Testis (tissue), 3 donors: Measurements from ENCODE around the gene PPP1R9A. TPM values are rescaled to one million over a fixed set of nuclear protein-coding genes. Genes with fewer than 3 reads are reported as not detected.

ENCODE experiments used
- DNase-seq: peaks from one replicate; pipeline ENCODE4 v3.0.0-alpha.2; 2019
- H3K27ac ChIP-seq, 2 donors: fragments of 200-600 bp; sonication (generic); one replicate each; pipeline ENCODE4 v1.5.1; 2019
- H3K27me3 ChIP-seq: fragments of 200-600 bp; sonication (generic); one replicate; pipeline ENCODE4 v1.5.1; 2019
- H3K36me3 ChIP-seq: fragments of 200-600 bp; sonication (generic); one replicate; pipeline ENCODE4 v1.5.1; 2017; ENCODE audit warnings: low read depth; ENCODE audit errors: missing control alignments
- H3K4me1 ChIP-seq: fragments of 200-600 bp; sonication (generic); one replicate; pipeline ENCODE4 v1.5.1; 2019
- H3K4me3 ChIP-seq, 2 donors: fragments of 200-600 bp; sonication (generic); one replicate each; pipeline ENCODE4 v1.5.1; 2017 to 2019
- H3K9me3 ChIP-seq: fragments of 200-600 bp; sonication (generic); one replicate; pipeline ENCODE4 v1.5.1; 2017
- POLR2A ChIP-seq: fragments of 450-650 bp; IDR thresholded peaks from one replicate; pipeline ENCODE4 v1.6.1; 2017; ENCODE audit warnings: antibody characterized with exemption, mild to moderate bottlenecking, moderate library complexity
- WGBS, 2 donors: methylation state at CpG; one replicate each; pipeline ENCODE4 v1.1.5; 2018; 5-methylcytosine and 5-hydroxymethylcytosine counted together
- intact Hi-C: fragments of 100-400 bp; cut with DNase I; formaldehyde crosslinking; loops from one replicate; pipeline ENCODE4 v1.15.1; 2023; ENCODE audit warnings: low total_unique reads
- polyA plus RNA-seq: library from polyadenylated mRNA; stranded (reverse); fragments of 350-450 nt; fragmentation: Illumina TruSeq; extraction: RNeasy Lipid Tissue Mini Kit (QIAGEN cat#74804); gene quantifications from one replicate; pipeline ENCODE4 v1.2.3, GENCODE V29; 2014; ENCODE audit warnings: low read depth, low replicate concordance; ENCODE audit not compliant: insufficient read depth
- total RNA-seq, 2 donors: library from RNA; depleted of rRNA; stranded (reverse); fragments of >200 nt; gene quantifications; one replicate each; pipeline ENCODE4 v1.2.3, GENCODE V29; 2016
- TF ChIP-seq, protein P1 (sequence below), 3 experiments: fragments of 450-650 bp in 2 of 3; fragments of 200-600 bp in 1 of 3; sonication (generic) in 1 of 3; IDR thresholded peaks; one replicate each; pipeline ENCODE4 v1.5.1; 2016 to 2019; ENCODE audit warnings: antibody characterized with exemption in 3 of 3, mild to moderate bottlenecking in 2 of 3, moderate library complexity in 1 of 3

PPP1R9A gene
- total and polyA plus RNA-seq, 3 donors from 2014 or later = 16.7 to 47.8 (median 47.0) TPM

DNA sequence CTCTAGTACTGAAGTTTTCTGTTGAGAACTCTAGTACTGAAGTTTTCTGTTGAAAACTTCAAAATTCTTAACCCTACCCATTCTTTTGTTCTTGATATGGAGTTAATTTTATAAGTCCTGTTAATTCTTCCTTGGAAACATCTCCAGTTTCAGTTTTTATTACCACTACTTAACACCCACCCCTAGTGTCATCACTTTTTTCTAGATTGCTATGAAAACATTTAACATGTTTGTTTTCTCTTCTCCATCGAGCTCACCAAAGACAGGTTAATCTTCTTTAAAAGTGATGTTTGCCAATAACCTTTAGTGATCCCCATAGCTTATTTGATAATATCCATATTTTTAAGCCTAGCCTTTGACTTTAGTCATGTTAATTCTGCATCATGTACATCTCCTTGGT, 147.9 kb downstream of the PPP1R9A start:
- WGBS, 2 donors = 43 to 53% methylated on average over 1 of the region's 1 CpG
- no peak for TF ChIP-seq POLR2A
- TF ChIP-seq, protein P1, sequence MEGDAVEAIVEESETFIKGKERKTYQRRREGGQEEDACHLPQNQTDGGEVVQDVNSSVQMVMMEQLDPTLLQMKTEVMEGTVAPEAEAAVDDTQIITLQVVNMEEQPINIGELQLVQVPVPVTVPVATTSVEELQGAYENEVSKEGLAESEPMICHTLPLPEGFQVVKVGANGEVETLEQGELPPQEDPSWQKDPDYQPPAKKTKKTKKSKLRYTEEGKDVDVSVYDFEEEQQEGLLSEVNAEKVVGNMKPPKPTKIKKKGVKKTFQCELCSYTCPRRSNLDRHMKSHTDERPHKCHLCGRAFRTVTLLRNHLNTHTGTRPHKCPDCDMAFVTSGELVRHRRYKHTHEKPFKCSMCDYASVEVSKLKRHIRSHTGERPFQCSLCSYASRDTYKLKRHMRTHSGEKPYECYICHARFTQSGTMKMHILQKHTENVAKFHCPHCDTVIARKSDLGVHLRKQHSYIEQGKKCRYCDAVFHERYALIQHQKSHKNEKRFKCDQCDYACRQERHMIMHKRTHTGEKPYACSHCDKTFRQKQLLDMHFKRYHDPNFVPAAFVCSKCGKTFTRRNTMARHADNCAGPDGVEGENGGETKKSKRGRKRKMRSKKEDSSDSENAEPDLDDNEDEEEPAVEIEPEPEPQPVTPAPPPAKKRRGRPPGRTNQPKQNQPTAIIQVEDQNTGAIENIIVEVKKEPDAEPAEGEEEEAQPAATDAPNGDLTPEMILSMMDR (IDR thresholded peaks at IDR 0.05) = no peak
- no peaks in the 10 kb centered on the region for H3K36me3 ChIP-seq
- H3K9me3 ChIP-seq = no peaks in the 10 kb centered on the region
- no peak overlapping the region for H3K27ac ChIP-seq
- intact Hi-C loops = no loop called here
- H3K27me3 ChIP-seq = no peaks in the 10 kb centered on the region
- no peak for DNase-seq
- no peak overlapping the region for H3K4me3 ChIP-seq
- no peaks in the 10 kb centered on the region for H3K4me1 ChIP-seq

DNA sequence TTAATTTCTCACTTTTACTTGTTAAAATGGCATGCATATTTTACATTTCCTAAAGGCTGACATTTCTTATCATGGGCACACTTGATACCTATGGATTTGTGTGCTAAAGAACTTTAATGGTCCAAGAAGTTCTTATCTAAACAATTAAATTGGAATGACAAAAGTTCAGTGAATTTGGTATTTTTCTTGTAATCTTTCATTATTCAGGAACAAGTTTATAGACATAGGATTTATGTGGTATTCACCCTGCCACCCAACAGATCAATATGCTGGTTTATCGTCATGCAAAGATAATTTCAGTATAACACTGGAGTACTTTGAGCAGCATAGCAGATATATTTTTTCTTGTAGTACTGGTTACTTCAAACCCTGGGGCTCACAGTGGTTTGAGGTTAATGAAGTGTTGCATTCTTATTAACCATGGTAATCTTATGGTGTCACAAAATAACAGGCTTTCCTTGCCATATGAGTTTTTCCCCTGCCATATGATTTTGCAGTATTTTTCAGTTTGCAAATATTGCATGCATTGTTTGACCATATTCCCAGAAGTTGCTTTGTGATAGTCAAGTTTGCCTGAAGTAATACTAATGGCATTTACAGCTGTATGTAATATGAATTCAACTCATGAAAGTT, 148.8 kb downstream of the PPP1R9A start:
- TF ChIP-seq, protein P1 (IDR thresholded peaks at IDR 0.05) = no peak
- no peak for TF ChIP-seq POLR2A
- Histone ChIP-seq H3K9me3 (no peaks in the 10 kb centered on the region), H3K36me3 (no peaks in the 10 kb centered on the region), H3K4me1 (no peaks in the 10 kb centered on the region), H3K4me3 (no peak overlapping the region), H3K27me3 (no peaks in the 10 kb centered on the region), H3K27ac (no peak overlapping the region)
- intact Hi-C loops = no loop called here
- 69 to 75% methylated on average over 1 of the region's 1 CpG for WGBS, 2 donors
- no peak for DNase-seq

DNA sequence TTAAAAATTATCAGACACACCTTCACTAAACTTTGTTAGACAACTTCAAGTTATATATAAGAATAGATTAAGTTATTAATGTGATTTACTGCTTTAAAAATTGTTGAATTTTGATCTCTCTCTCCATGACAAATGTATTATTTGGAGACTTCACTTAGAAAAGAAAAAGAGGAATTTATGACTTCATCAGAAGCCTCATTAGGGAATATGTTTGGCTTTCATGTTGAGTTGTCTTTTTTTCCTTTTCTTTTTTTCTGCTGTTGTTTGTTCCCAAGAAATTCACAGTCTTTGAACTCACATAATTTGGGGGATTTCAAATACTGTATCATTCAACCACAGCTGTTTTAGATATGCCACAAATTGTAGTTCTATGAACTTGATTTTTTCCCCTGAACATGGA, 149.5 kb downstream of the PPP1R9A start:
- TF ChIP-seq, protein P1 (IDR thresholded peaks at IDR 0.05) = no peak
- no peak for TF ChIP-seq POLR2A
- no peak for DNase-seq
- intact Hi-C loops = no loop called here

DNA sequence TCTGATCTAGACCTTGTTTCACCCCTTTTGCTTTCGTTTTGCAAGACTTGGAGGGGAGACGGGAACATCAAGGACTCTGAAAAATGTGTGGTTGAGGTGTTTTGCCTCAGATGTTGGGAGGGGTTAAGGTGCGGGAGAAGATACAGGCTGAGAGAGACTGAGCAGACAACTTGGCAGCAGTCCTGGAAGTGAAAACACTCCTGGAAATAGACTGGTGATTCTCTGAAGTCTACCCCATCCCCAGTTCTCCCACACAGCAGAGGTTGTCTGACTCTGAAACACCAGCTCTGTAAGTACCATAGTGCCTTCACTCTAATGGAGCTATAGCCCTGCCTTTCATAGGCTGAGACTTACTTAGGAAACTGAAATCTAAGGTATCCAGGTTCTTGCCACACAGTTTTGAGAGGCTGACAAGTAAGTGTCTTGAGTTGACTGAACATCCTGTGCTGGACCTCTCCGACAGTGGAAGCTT, 152.5 kb downstream of the PPP1R9A start:
- Histone ChIP-seq H3K4me1 (no peaks in the 10 kb centered on the region), H3K4me3 (no peak overlapping the region), H3K9me3 (no peaks in the 10 kb centered on the region), H3K27me3 (no peaks in the 10 kb centered on the region), H3K27ac (no peak overlapping the region), H3K36me3 (no peaks in the 10 kb centered on the region)
- no peak for TF ChIP-seq POLR2A
- TF ChIP-seq, protein P1 (IDR thresholded peaks at IDR 0.05) = no peak
- DNase-seq = no peak
- intact Hi-C loops = no loop called here
- WGBS, 2 donors = 39 to 65% methylated on average over 4 of the region's 4 CpGs

More for the DNA sequence above, 149.5 kb downstream of the PPP1R9A start:
- Histone ChIP-seq H3K27me3 (no peaks in the 10 kb centered on the region), H3K36me3 (no peaks in the 10 kb centered on the region), H3K4me1 (no peaks in the 10 kb centered on the region), H3K9me3 (no peaks in the 10 kb centered on the region), H3K4me3 (no peak overlapping the region), H3K27ac (no peak overlapping the region)

DNA sequence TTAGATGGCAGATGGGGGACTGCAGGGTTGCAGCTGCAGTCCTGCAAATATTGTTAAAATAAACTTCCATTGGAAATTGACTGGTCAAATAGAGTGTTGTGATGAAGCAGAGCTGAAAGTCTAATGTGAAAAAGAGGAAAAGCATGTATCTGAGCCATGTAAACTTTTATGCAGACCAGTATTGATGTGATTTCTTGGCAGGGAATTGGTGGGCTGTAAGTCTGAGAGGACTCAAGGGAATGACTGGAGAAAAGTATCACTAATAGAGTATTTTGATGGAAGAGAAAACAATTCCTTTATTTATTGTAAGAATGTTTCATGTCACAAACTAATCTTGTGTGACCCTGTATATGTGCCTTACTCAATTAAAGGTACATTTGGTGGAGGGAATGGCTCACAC, 155.5 kb downstream of the PPP1R9A start:
- H3K9me3 ChIP-seq = no peaks in the 10 kb centered on the region
- intact Hi-C loops = no loop called here
- H3K4me3 ChIP-seq = no peak overlapping the region
- H3K27ac ChIP-seq = no peak overlapping the region
- no peaks in the 10 kb centered on the region for H3K4me1 ChIP-seq
- no peak for DNase-seq
- TF ChIP-seq POLR2A = no peak
- TF ChIP-seq, protein P1 (IDR thresholded peaks at IDR 0.05) = no peak
- H3K36me3 ChIP-seq = no peaks in the 10 kb centered on the region
- no peaks in the 10 kb centered on the region for H3K27me3 ChIP-seq
